Adrenal gland (tissue), 12 donors: ENCODE data around the gene PEX16. TPM values are rescaled to one million over a fixed set of nuclear protein-coding genes. Genes with fewer than 3 reads are reported as not detected.

ENCODE experiments used
- DNase-seq, 7 donors: peaks; one replicate each; pipeline ENCODE4 v3.0.0-alpha.2; 2019 to 2020
- H3K27ac ChIP-seq, 5 donors: fragments of 200-600 bp; sonication (generic) in 4 of 5; 1 replicate in 3 of 5; 2 replicates in 2 of 5; pipeline versions ENCODE4 v1.5.1 to v1.8.0; 2016 to 2020; ENCODE audit warnings: mild to moderate bottlenecking in 1 of 5
- H3K27me3 ChIP-seq: fragments of 200-600 bp; 2 replicates; pipeline ENCODE4 v1.8.0; 2021
- H3K36me3 ChIP-seq, 2 donors: fragments of 200-600 bp; replicated peaks in 1 of 2; 1 replicate in 1 of 2; 2 replicates in 1 of 2; pipeline versions ENCODE4 v1.5.1 to v1.8.0; 2018 to 2022
- H3K4me1 ChIP-seq, 2 donors: fragments of 200-600 bp; replicated peaks in 1 of 2; 1 replicate in 1 of 2; 2 replicates in 1 of 2; pipeline versions ENCODE4 v1.5.1 to v1.8.0; 2018 to 2021
- H3K4me3 ChIP-seq, 4 donors: fragments of 200-600 bp; sonication (generic) in 3 of 4; one replicate each; pipeline ENCODE4 v1.5.1; 2016 to 2018
- H3K9me3 ChIP-seq, 3 donors: fragments of 200-600 bp; sonication (generic) in 1 of 3; replicated peaks in 1 of 3; 1 replicate in 2 of 3; 2 replicates in 1 of 3; pipeline versions ENCODE4 v1.5.1 to v1.8.0; 2016 to 2021
- POLR2A ChIP-seq, 2 donors: fragments of 450-650 bp; IDR thresholded peaks; one replicate each; pipeline ENCODE4 v1.6.1; 2017; ENCODE audit warnings: antibody characterized with exemption in 2 of 2, mild to moderate bottlenecking in 2 of 2, moderate library complexity in 1 of 2
- WGBS, 4 donors: extraction: QIAGEN DNeasy Blood & Tissue Kit in 2 of 4; methylation state at CpG; one replicate each; pipeline versions ENCODE4 v1.1.5 to v1.1.7; 2013 to 2017; 5-methylcytosine and 5-hydroxymethylcytosine counted together
- intact Hi-C, 2 donors: fragments of 100-400 bp; cut with DNase I; formaldehyde crosslinking; loops; one replicate each; pipeline versions ENCODE4 v1.14.1 to v1.15.0; 2022 to 2023
- polyA plus RNA-seq, 3 donors: library from polyadenylated mRNA; stranded (reverse); fragments of 200-250 nt in 2 of 3; fragments of 350-450 nt in 1 of 3; fragmentation: Illumina TruSeq in 1 of 3; extraction: RNeasy Lipid Tissue Mini Kit (QIAGEN cat#74804) in 1 of 3; gene quantifications; one replicate each; pipeline ENCODE4 v1.2.3, GENCODE V29; 2013 to 2014
- total RNA-seq, 9 donors: library from RNA; depleted of rRNA in 4 of 9; stranded (reverse); fragments of >200 nt in 4 of 9; fragments of 120-200 nt in 1 of 9; fragmentation: NEBNext Ultra II Directional in 1 of 9; extraction: Animal tissue kit (Norgen Biotek cat#: 25700) in 1 of 9; gene quantifications; one replicate each; pipeline versions ENCODE4 v1.1.0 to v1.2.4, GENCODE V29; 2013 to 2023
- TF ChIP-seq, protein P1 (sequence below), 6 experiments: fragments of 450-650 bp in 4 of 6; fragments of 200-600 bp in 2 of 6; sonication (generic) in 1 of 6; IDR thresholded peaks; 1 replicate in 5 of 6; 2 replicates in 1 of 6; pipeline versions ENCODE4 v1.5.1 to v1.8.0; 2016 to 2021; ENCODE audit warnings: antibody characterized with exemption in 6 of 6, mild to moderate bottlenecking in 2 of 6, moderate library complexity in 1 of 6
- donor health status: healthy with polysubstance abuse.
- donor health status: Bipolar disorder and iron deficiency.
- donor health status: DM: yes; HTN: yes; CAD: no.
- donor health status: DM: no; HTN: no; CAD: no.
- donor health status: DM: no; HTN: no; CAD: no.
- donor health status: DM: yes; HTN: yes; CAD: no.

PEX16 gene
- total and polyA plus RNA-seq, 12 donors = 7.6 to 67.6 (median 40.7) TPM

DNA sequence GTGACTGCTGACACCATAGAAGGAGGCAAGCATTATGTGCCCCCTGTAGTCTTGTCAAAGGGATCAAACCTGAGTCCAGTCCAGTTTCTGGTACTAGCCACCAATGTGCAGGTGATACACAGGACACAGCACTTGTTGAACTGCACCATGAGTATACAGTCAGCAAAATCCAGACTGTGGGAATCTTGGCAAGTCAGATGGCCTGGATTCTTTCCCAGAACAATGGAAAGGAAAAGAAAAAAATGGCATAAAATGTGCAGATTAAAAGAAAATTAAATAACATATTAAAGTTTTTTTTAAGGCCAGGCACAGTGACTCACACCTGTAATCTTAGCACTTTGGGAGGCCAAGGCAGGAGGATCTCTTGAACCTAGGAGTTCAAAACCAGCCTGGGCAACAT is 53.6 kb downstream of the PEX16 start:
- intact Hi-C loops = loop anchor here in 1 of 2 donors (10.0 kb wide), 2 partner anchors 51 to 141 kb away; partner anchors contain the start of gene PEX16
- peaks cover 0 to 69% of the 10 kb centered on the region in 2 donors for H3K36me3 ChIP-seq
- DNase-seq = no peak
- H3K4me1 ChIP-seq = peaks cover 14% of the 10 kb centered on the region in 2 donors
- no peaks in the 10 kb centered on the region for H3K9me3 ChIP-seq
- H3K27me3 ChIP-seq = no peaks in the 10 kb centered on the region
- no peak overlapping the region for H3K27ac ChIP-seq
- no peak for TF ChIP-seq POLR2A (IDR thresholded peaks at IDR 0.05)
- TF ChIP-seq, protein P1, sequence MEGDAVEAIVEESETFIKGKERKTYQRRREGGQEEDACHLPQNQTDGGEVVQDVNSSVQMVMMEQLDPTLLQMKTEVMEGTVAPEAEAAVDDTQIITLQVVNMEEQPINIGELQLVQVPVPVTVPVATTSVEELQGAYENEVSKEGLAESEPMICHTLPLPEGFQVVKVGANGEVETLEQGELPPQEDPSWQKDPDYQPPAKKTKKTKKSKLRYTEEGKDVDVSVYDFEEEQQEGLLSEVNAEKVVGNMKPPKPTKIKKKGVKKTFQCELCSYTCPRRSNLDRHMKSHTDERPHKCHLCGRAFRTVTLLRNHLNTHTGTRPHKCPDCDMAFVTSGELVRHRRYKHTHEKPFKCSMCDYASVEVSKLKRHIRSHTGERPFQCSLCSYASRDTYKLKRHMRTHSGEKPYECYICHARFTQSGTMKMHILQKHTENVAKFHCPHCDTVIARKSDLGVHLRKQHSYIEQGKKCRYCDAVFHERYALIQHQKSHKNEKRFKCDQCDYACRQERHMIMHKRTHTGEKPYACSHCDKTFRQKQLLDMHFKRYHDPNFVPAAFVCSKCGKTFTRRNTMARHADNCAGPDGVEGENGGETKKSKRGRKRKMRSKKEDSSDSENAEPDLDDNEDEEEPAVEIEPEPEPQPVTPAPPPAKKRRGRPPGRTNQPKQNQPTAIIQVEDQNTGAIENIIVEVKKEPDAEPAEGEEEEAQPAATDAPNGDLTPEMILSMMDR (IDR thresholded peaks at IDR 0.05) = no peak
- no peak overlapping the region for H3K4me3 ChIP-seq

DNA sequence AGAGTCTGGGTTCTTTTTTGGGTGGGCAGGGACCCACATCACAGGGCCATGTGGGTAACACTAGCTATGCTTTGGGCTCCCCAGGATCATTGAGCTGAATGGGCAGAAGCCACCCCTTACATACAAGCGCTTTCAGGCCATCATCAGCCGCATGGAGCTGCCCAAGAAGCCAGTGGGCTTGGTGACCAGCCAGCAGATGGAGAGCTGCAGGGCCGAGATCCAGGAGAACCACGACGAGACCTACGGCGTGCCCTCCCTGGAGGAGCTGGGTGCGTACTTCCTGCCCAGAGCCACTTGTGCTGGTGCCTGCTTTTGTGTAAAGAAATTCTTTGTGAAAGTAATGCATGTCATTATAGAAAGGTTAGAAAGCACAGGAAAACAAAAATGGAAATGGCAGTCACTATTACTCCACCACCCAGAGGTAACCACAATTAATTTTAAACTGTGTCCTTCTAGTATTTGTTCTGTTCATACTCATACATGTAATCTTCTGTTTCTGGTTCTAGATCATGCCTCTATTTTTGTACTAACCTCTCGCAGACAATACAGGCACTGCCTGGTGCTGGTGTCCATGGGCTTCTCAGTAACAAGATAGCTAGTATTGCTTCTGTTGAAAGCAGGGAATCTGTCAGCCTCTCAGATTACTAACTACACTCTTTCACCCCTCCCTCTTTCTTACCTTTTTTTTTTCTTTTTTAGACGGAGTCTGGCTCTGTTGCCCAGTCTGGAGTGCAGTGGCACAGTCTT is 56.7 kb downstream of the PEX16 start:
- H3K4me3 ChIP-seq = no peak overlapping the region

DNA sequence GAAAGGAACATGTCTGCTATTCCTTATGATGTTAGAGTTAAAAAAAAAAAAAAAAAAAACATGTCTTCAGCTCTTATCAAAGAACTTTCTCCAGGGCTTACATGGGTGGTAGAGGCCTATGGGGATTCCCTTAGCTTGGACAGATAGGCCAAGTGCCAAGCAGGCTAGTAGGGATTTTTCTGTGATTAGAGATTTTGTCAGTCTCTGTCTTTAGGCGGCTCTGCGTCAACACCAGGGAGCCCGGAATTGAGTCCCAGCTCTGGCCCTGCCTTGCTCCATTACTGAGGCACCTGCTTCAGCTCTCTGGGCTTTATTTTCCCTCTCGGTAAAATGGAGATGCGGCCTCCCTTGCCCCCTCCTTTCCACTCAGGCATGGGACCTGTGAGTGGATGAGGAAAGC is 57.3 kb downstream of the PEX16 start:
- 85 to 94% (median 92%) methylated on average over 5 of the region's 5 CpGs for WGBS, 4 donors
- intact Hi-C loops = loop anchor here in 1 of 2 donors (10.0 kb wide), 2 partner anchors 54 to 144 kb away; partner anchors contain the start of gene PEX16
- Histone ChIP-seq H3K27ac (peak overlapping the region; percentile 19 to 87 (median 77)), H3K36me3 (peaks cover 0 to 55% of the 10 kb centered on the region in 2 donors), H3K9me3 (no peaks in the 10 kb centered on the region), H3K4me1 (peaks cover 36 to 46% of the 10 kb centered on the region in 2 donors), H3K4me3 (no peak overlapping the region), H3K27me3 (no peaks in the 10 kb centered on the region)
- TF ChIP-seq POLR2A (IDR thresholded peaks at IDR 0.05) = no peak
- peak in 2 of 7 donors; percentile 22 to 53 for DNase-seq

More for the DNA sequence above, 56.7 kb downstream of the PEX16 start:
- TF ChIP-seq, protein P1 (IDR thresholded peaks at IDR 0.05) = no peak
- TF ChIP-seq POLR2A (IDR thresholded peaks at IDR 0.05) = no peak
- Histone ChIP-seq H3K36me3 (peaks cover 0 to 55% of the 10 kb centered on the region in 2 donors), H3K9me3 (no peaks in the 10 kb centered on the region), H3K27ac (peak overlapping the region in 3 of 5 donors; percentile 77 to 87 (median 83)), H3K4me1 (peaks cover 36 to 40% of the 10 kb centered on the region in 2 donors), H3K27me3 (no peaks in the 10 kb centered on the region)
- intact Hi-C loops = loop anchor here in 1 of 2 donors (10.0 kb wide), 2 partner anchors 54 to 144 kb away; partner anchors contain the start of gene PEX16
- peak in 2 of 7 donors; percentile 27 to 55 for DNase-seq
- 89 to 95% (median 94%) methylated on average over 8 to 10 of the region's 10 CpGs for whole genome bisulfite sequencing, 4 donors

Other genes starting within 250 kb of the PEX16 start
- 10 to 100 TPM in 6 of 9 donors, 1 to 10 TPM in 3; 4.4 to 17.3 (median 11.1) TPM for gene SLC35C1, start 112.7 kb downstream of the PEX16 start, total RNA-seq
- gene SLC35C1, start 112.7 kb downstream of the PEX16 start, polyA plus RNA-seq = 1 to 10 TPM; 6.3 to 8.2 (median 7.8) TPM
- 10 to 100 TPM; 25.1 to 57.4 (median 32.9) TPM for gene CRY2, start 70.4 kb downstream of the PEX16 start, total RNA-seq
- gene CRY2, start 70.4 kb downstream of the PEX16 start, polyA plus RNA-seq = 10 to 100 TPM; 14.7 to 19.1 (median 14.9) TPM
- gene MAPK8IP1, start 32.2 kb downstream of the PEX16 start, total RNA-seq = 10 to 100 TPM; 28.2 to 73.7 (median 33.2) TPM
- 10 to 100 TPM; 14.5 to 39.5 (median 33.3) TPM for gene MAPK8IP1, start 32.2 kb downstream of the PEX16 start, polyA plus RNA-seq
- 1 to 10 TPM in 1 of 9 donors, under 1 TPM in 4, not detected in 4; 0.35 to 1.2 (median 0.88) TPM for gene FREY1, start 10.6 kb downstream of the PEX16 start, total RNA-seq
- gene FREY1, start 10.6 kb downstream of the PEX16 start, polyA plus RNA-seq = under 1 TPM in 2 of 3 donors, not detected in 1; 0.30 to 0.56 TPM
- 1 to 10 TPM; 1.0 to 8.7 (median 4.2) TPM for gene LARGE2, start 4.8 kb upstream of the PEX16 start, total RNA-seq
- 10 to 100 TPM in 1 of 3 donors, 1 to 10 TPM in 2; 1.1 to 13.0 (median 3.9) TPM for gene LARGE2, start 4.8 kb upstream of the PEX16 start, polyA plus RNA-seq
- 10 to 100 TPM; 28.4 to 85.1 (median 41.3) TPM for gene PHF21A, start 203.6 kb upstream of the PEX16 start, total RNA-seq
- gene PHF21A, start 203.6 kb upstream of the PEX16 start, polyA plus RNA-seq = 10 to 100 TPM; 28.9 to 48.7 (median 38.4) TPM